IPS DF 6.9 (cell line): Measurements from ENCODE around the gene CNR2.

ENCODE experiments used
- DNase-seq: peaks from one replicate; pipeline ENCODE4 v3.0.0-alpha.2; 2013; ENCODE audit warnings: low read depth, low spot score
- H3K27ac ChIP-seq: one replicate; pipeline ENCODE4 v1.5.1; 2013; ENCODE audit warnings: low read length, control low read depth
- H3K27me3 ChIP-seq: 2 replicates; pipeline ENCODE4 v1.6.1; 2013; ENCODE audit warnings: mild to moderate bottlenecking, low read length; ENCODE audit not compliant: control insufficient read depth, insufficient read depth
- H3K36me3 ChIP-seq: 2 replicates; pipeline ENCODE4 v1.6.1; 2013; ENCODE audit warnings: low read length; ENCODE audit not compliant: control insufficient read depth, insufficient read depth
- H3K4me1 ChIP-seq: 2 replicates; pipeline ENCODE4 v1.6.1; 2013; ENCODE audit warnings: low read length; ENCODE audit not compliant: control insufficient read depth, insufficient read depth
- H3K4me3 ChIP-seq: 2 replicates; pipeline ENCODE4 v1.5.1; 2013; ENCODE audit warnings: mild to moderate bottlenecking, low read length
- H3K9me3 ChIP-seq: 2 replicates; pipeline ENCODE4 v1.6.1; 2013; ENCODE audit warnings: low read length, inconsistent platforms; ENCODE audit not compliant: control insufficient read depth, insufficient read depth
- WGBS: extraction: QIAGEN DNeasy Blood & Tissue Kit; methylation state at CpG from one replicate; pipeline ENCODE4 v1.1.7; 2013; ENCODE audit warnings: mixed read lengths, missing lambda C conversion rate; ENCODE audit not compliant: insufficient read length, insufficient coverage; 5-methylcytosine and 5-hydroxymethylcytosine counted together

CNR2 gene

DNA sequence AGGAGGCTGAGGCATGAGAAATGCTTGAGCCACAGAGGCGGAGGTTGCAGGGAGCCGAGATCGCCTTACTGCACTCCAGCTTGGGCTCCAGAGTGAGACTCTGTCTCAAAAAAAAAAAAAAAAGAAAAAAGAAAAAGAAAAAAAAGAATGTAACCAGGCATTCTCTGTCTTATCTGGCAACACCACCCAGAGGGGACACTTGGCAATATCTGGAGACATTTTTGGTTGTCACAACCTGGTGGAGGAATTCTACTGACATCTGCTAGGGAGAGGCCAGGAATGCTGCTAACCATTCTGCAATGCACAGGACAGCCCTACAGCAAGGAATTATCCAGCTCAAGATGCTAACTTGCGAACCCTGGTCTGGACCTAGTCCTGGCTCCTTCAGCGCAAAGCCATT is 2.3 kb upstream of the CNR2 start:
- no peak overlapping the region for H3K4me3 ChIP-seq
- no peaks in the 10 kb centered on the region for H3K27me3 ChIP-seq
- no peaks in the 10 kb centered on the region; the same call in 1 of the 2 replicates for H3K4me1 ChIP-seq
- no peaks in the 10 kb centered on the region for H3K36me3 ChIP-seq
- H3K9me3 ChIP-seq, result no peaks in the 10 kb centered on the region
- H3K27ac ChIP-seq, result no peak overlapping the region
- no CpG with 5 or more reads among the region's 5 CpGs for WGBS
- no peak for DNase-seq

DNA sequence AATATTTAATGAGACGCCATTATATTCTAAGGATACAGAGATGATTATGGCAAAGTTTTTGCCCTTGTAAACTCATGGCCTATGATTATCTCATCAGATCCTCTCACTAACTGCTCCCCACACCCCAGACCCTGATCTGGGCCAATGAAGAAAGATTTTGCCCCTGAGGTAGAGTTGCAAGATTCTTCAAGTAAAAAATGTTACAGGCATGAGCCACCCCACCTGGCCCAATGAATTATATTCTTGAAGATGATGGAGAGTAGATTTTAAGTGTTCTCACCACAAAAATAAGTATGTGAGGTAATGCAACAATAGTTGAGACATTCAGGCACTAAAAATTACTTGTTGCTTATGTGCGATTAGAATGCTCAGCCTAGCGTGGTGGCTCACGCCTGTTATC is 1.8 kb upstream of the CNR2 start:
- H3K36me3 ChIP-seq, result no peaks in the 10 kb centered on the region
- H3K9me3 ChIP-seq, result no peaks in the 10 kb centered on the region
- no CpG with 5 or more reads among the region's 4 CpGs for WGBS
- no peaks in the 10 kb centered on the region for H3K27me3 ChIP-seq
- DNase-seq, result no peak
- H3K4me3 ChIP-seq, result no peak overlapping the region
- H3K4me1 ChIP-seq, result no peaks in the 10 kb centered on the region; the same call in 1 of the 2 replicates
- no peak overlapping the region for H3K27ac ChIP-seq

DNA sequence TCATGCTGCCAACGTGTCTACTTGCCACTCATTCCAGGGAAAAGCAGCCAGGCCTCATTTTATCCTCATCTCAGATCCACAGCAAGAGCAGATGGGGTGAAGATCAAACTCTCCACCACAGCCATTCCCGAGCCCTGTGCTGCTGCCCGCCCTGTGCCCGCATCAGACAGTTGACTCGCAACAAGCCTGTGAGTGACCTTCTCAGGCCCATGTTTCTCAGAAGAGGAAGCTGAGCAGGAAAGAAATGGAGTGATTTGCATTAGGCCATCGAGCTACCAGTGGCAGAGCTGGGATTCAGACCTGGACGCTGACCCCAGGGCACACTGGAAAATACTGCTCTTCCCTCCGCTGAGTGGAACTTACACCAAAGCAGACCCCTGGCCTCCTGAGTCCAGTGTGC is 1.2 kb downstream of the CNR2 start:
- DNase-seq, result no peak
- no peaks in the 10 kb centered on the region for H3K9me3 ChIP-seq
- H3K27me3 ChIP-seq, result no peaks in the 10 kb centered on the region
- no peak overlapping the region for H3K27ac ChIP-seq
- H3K4me3 ChIP-seq, result no peak overlapping the region
- H3K4me1 ChIP-seq, result no peaks in the 10 kb centered on the region; the same call in 1 of the 2 replicates
- H3K36me3 ChIP-seq, result no peaks in the 10 kb centered on the region
- no CpG with 5 or more reads among the region's 8 CpGs for WGBS

- H3K27ac ChIP-seq, result no peak overlapping the region
- no peaks in the 10 kb centered on the region; the same call in 1 of the 2 replicates for H3K4me1 ChIP-seq
- WGBS, result no CpG with 5 or more reads among the region's 11 CpGs
- no peak overlapping the region for H3K4me3 ChIP-seq
- no peak for DNase-seq
- H3K36me3 ChIP-seq, result no peaks in the 10 kb centered on the region
- H3K27me3 ChIP-seq, result no peaks in the 10 kb centered on the region
- no peaks in the 10 kb centered on the region for H3K9me3 ChIP-seq
These were observed 2.5 kb downstream of the CNR2 start for GRCh38 chr1:23910553-23911246.

- Histone ChIP-seq H3K27ac (no peak overlapping the region), H3K36me3 (no peaks in the 10 kb centered on the region), H3K27me3 (no peaks in the 10 kb centered on the region), H3K4me3 (no peak overlapping the region), H3K9me3 (no peaks in the 10 kb centered on the region), H3K4me1 (no peaks in the 10 kb centered on the region; the same call in 1 of the 2 replicates)
- no CpG with 5 or more reads among the region's 8 CpGs for WGBS
- DNase-seq, result no peak
These were observed 3.0 kb downstream of the CNR2 start for GRCh38 chr1:23910144-23910543.

DNA sequence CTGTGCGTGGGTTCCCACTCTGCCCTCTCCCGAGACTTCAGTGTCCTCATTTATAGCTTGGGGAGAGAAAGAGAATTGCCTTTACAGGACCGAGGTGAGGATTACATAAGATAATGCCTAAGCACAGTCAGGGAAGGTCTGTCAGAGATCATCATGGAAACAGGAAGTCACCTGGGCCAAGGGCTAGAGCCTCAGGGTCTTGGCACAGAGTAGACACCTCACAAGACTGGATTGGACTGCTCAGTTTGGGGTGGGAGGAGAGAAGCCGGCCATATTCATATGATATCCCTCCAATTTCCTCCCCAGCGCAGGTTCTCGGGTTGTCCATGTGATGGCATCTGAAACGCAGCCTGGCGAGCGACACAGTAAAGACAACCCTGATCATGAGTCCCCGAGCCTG is 3.8 kb downstream of the CNR2 start:
- WGBS, result no CpG with 5 or more reads among the region's 10 CpGs
- no peaks in the 10 kb centered on the region; the same call in 1 of the 2 replicates for H3K27me3 ChIP-seq
- H3K27ac ChIP-seq, result no peak overlapping the region

GRCh38 chr1:23908453-23909341 is 4.5 kb downstream of the CNR2 start:
- Histone ChIP-seq H3K36me3 (no peaks in the 10 kb centered on the region), H3K4me1 (no peaks in the 10 kb centered on the region; the same call in 1 of the 2 replicates), H3K27ac (no peak overlapping the region), H3K4me3 (no peak overlapping the region), H3K27me3 (no peaks in the 10 kb centered on the region; the same call in 1 of the 2 replicates), H3K9me3 (no peaks in the 10 kb centered on the region)
- DNase-seq, result no peak
- no CpG with 5 or more reads among the region's 9 CpGs for WGBS

More for the DNA sequence above, 3.8 kb downstream of the CNR2 start:
- Histone ChIP-seq H3K36me3 (no peaks in the 10 kb centered on the region), H3K4me1 (no peaks in the 10 kb centered on the region; the same call in 1 of the 2 replicates), H3K9me3 (no peaks in the 10 kb centered on the region), H3K4me3 (no peak overlapping the region)
- no peak for DNase-seq

GRCh38 chr1:23906731-23907130 is 6.4 kb downstream of the CNR2 start:
- Histone ChIP-seq H3K36me3 (no peaks in the 10 kb centered on the region), H3K27me3 (peaks cover 11% of the 10 kb centered on the region; the same call in 1 of the 2 replicates), H3K4me3 (no peak overlapping the region), H3K27ac (no peak overlapping the region), H3K9me3 (no peaks in the 10 kb centered on the region), H3K4me1 (no peaks in the 10 kb centered on the region; the same call in 1 of the 2 replicates)
- DNase-seq, result no peak
- WGBS, result no CpG with 5 or more reads among the region's 1 CpG

DNA sequence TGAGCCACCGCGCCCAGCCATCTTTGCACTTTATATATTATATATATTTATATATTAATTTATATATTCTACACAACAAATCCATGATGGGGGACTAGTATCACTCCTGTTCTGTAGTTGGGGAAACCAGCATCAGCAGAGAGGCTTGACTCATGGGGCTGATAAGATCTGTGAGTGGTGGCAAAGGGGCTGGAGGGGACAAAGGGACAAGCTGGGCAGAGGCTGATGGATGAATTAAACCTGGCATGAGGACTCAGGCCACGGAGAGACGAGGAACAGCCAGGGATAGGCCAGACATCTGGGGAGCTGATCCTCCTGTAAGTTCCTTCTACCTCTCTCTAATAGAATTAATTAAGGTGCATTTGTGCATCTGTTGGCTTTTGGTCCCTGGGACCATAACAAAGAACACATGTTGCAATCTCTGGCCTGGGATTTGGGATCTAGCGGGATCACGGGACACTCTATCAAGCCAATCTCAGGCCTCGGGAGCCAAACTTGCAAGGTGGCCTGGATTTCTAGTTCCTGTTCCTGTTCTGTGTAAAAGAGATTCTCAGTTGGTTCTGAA is 7.6 kb downstream of the CNR2 start:
- WGBS, result no CpG with 5 or more reads among the region's 7 CpGs
- no peaks in the 10 kb centered on the region; the same call in 1 of the 2 replicates for H3K4me1 ChIP-seq
- peaks cover 15% of the 10 kb centered on the region; the same call in 1 of the 2 replicates for H3K27me3 ChIP-seq
- no peak overlapping the region for H3K27ac ChIP-seq
- no peak for DNase-seq
- no peaks in the 10 kb centered on the region for H3K36me3 ChIP-seq
- H3K4me3 ChIP-seq, result no peak overlapping the region
- H3K9me3 ChIP-seq, result no peaks in the 10 kb centered on the region

- no CpG with 5 or more reads among the region's 10 CpGs for WGBS
- Histone ChIP-seq H3K36me3 (no peaks in the 10 kb centered on the region), H3K27ac (no peak overlapping the region), H3K9me3 (no peaks in the 10 kb centered on the region), H3K4me1 (no peaks in the 10 kb centered on the region; the same call in 1 of the 2 replicates), H3K4me3 (no peak overlapping the region), H3K27me3 (peaks cover 15% of the 10 kb centered on the region; the same call in 1 of the 2 replicates)
- no peak for DNase-seq
These were observed 8.3 kb downstream of the CNR2 start for GRCh38 chr1:23904748-23905357.
